KMS-11 (cell line): ENCODE data around the gene KCNQ4.

Source experiments
- H2AFZ ChIP-seq: fragments of 200-600 bp; sonication (generic); 2 replicates; pipeline ENCODE4 v1.6.1; 2016; ENCODE audit warnings: antibody characterized with exemption, mixed run types, low read depth
- H3K27ac ChIP-seq: fragments of 200-600 bp; sonication (generic); 2 replicates; pipeline ENCODE4 v1.6.1; 2016; ENCODE audit warnings: mild to moderate bottlenecking, mixed run types
- H3K27me3 ChIP-seq: fragments of 200-600 bp; sonication (generic); 2 replicates; pipeline ENCODE4 v1.6.1; 2017; ENCODE audit warnings: mild to moderate bottlenecking, low read depth, mixed run types, moderate library complexity; ENCODE audit not compliant: insufficient read depth
- H3K36me3 ChIP-seq: fragments of 200-600 bp; sonication (generic); 2 replicates; pipeline ENCODE4 v1.6.1; 2017; ENCODE audit warnings: mild to moderate bottlenecking, mixed run types; ENCODE audit not compliant: insufficient read depth
- H3K4me1 ChIP-seq: fragments of 200-600 bp; sonication (generic); 2 replicates; pipeline ENCODE4 v1.6.1; 2016; ENCODE audit warnings: mild to moderate bottlenecking, low read depth, mixed run types; ENCODE audit not compliant: poor library complexity, severe bottlenecking
- H3K4me2 ChIP-seq: fragments of 200-600 bp; sonication (generic); 2 replicates; pipeline ENCODE4 v1.7.0; 2016; ENCODE audit warnings: mild to moderate bottlenecking, mixed run types
- H3K4me3 ChIP-seq: fragments of 200-600 bp; sonication (generic); IDR thresholded peaks from 2 replicates; pipeline ENCODE4 v1.6.1; 2017; ENCODE audit warnings: low read depth, low read length, mixed read lengths; ENCODE audit not compliant: insufficient read depth
- H3K79me2 ChIP-seq: fragments of 200-600 bp; sonication (generic); 2 replicates; pipeline ENCODE4 v1.6.1; 2016; ENCODE audit warnings: low read depth, mixed run types; ENCODE audit not compliant: insufficient read depth
- H3K9ac ChIP-seq: fragments of 200-600 bp; sonication (generic); 2 replicates; pipeline ENCODE4 v1.6.1; 2016; ENCODE audit warnings: mild to moderate bottlenecking, mixed run types
- H4K20me1 ChIP-seq: fragments of 200-600 bp; sonication (generic); 2 replicates; pipeline ENCODE4 v1.6.1; 2016; ENCODE audit warnings: mild to moderate bottlenecking, mixed run types; ENCODE audit not compliant: insufficient read depth
- CTCF ChIP-seq: fragments of 200-600 bp; sonication (generic); conservative IDR thresholded peaks from 2 replicates; pipeline ENCODE4 v1.6.1; 2017; ENCODE audit warnings: low read depth, mild to moderate bottlenecking, antibody characterized with exemption, low read length, moderate library complexity, mixed read lengths

Gene KCNQ4

GRCh38 chr1:40748841-40749718 is 34.5 kb upstream of the KCNQ4 start:
- TF ChIP-seq CTCF = no peak
- Histone ChIP-seq H3K4me3 (no peak overlapping the region), H3K27ac (no peak overlapping the region), H3K4me1 (peaks cover 4% of the 10 kb centered on the region), H3K36me3 (no peaks in the 10 kb centered on the region; the same call in 1 of the 2 replicates), H4K20me1 (no peaks in the 10 kb centered on the region), H2AFZ (no peak overlapping the region), H3K4me2 (no peak overlapping the region), H3K79me2 (no peaks in the 10 kb centered on the region), H3K9ac (no peak overlapping the region), H3K27me3 (no peaks in the 10 kb centered on the region)

DNA sequence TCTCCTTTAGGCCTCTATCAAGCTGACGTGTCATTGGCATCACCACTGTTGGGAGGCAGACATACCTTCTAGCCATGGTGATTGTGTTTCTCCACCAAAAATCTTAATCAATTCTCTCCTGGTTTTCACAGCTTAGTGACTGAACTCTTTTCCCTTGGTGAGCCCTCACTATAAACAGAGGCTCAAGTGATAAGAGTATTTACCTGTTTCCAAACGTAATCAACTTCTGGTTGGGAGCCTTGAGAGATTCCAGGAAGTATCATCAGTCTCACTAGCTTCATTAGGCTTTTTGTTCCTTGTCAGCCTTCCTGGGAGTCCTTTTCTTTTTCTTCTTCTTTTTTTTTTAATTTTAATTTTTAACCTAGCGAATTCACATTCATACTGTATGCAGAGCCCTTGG is 33.8 kb upstream of the KCNQ4 start:
- H3K36me3 ChIP-seq = no peaks in the 10 kb centered on the region; the same call in 1 of the 2 replicates
- no peak for TF ChIP-seq CTCF

GRCh38 chr1:40750451-40750908 is 33.1 kb upstream of the KCNQ4 start:
- peaks cover 4% of the 10 kb centered on the region for H3K4me1 ChIP-seq
- no peaks in the 10 kb centered on the region for H3K79me2 ChIP-seq
- H4K20me1 ChIP-seq = no peaks in the 10 kb centered on the region
- H3K4me2 ChIP-seq = no peak overlapping the region
- H3K27ac ChIP-seq = no peak overlapping the region
- H3K4me3 ChIP-seq = no peak overlapping the region
- no peak for TF ChIP-seq CTCF
- no peak overlapping the region for H2AFZ ChIP-seq
- H3K36me3 ChIP-seq = no peaks in the 10 kb centered on the region; the same call in 1 of the 2 replicates
- H3K27me3 ChIP-seq = no peaks in the 10 kb centered on the region
- no peak overlapping the region for H3K9ac ChIP-seq

More for the DNA sequence above, 33.8 kb upstream of the KCNQ4 start:
- Histone ChIP-seq H3K4me3 (no peak overlapping the region), H4K20me1 (no peaks in the 10 kb centered on the region), H3K27ac (no peak overlapping the region), H3K4me1 (peaks cover 4% of the 10 kb centered on the region), H3K27me3 (no peaks in the 10 kb centered on the region), H2AFZ (no peak overlapping the region), H3K4me2 (no peak overlapping the region), H3K79me2 (no peaks in the 10 kb centered on the region), H3K9ac (no peak overlapping the region)

GRCh38 chr1:40751802-40752201 is 31.8 kb upstream of the KCNQ4 start:
- Histone ChIP-seq H3K4me1 (peaks cover 5% of the 10 kb centered on the region), H3K4me3 (no peak overlapping the region)

More at GRCh38 chr1:40751802-40752201, 31.8 kb upstream of the KCNQ4 start:
- H3K27me3 ChIP-seq = no peaks in the 10 kb centered on the region
- no peaks in the 10 kb centered on the region for H3K79me2 ChIP-seq
- H3K36me3 ChIP-seq = peaks cover 4% of the 10 kb centered on the region; the same call in 1 of the 2 replicates
- no peak for TF ChIP-seq CTCF
- no peak overlapping the region for H3K9ac ChIP-seq
- H3K27ac ChIP-seq = no peak overlapping the region
- no peaks in the 10 kb centered on the region for H4K20me1 ChIP-seq
- no peak overlapping the region for H2AFZ ChIP-seq
- H3K4me2 ChIP-seq = no peak overlapping the region
